Adrenal gland (tissue), 12 donors: ENCODE measurements around the gene RETREG1. TPM values are rescaled to one million over a fixed set of nuclear protein-coding genes. Genes with fewer than 3 reads are reported as not detected.

ENCODE experiments used
- DNase-seq, 7 donors: peaks; one replicate each; pipeline ENCODE4 v3.0.0-alpha.2; 2019 to 2020
- H3K27ac ChIP-seq, 5 donors: fragments of 200-600 bp; sonication (generic) in 4 of 5; 1 replicate in 3 of 5; 2 replicates in 2 of 5; pipeline versions ENCODE4 v1.5.1 to v1.8.0; 2016 to 2020; ENCODE audit warnings: mild to moderate bottlenecking in 1 of 5
- H3K27me3 ChIP-seq: fragments of 200-600 bp; 2 replicates; pipeline ENCODE4 v1.8.0; 2021
- H3K36me3 ChIP-seq, 2 donors: fragments of 200-600 bp; replicated peaks in 1 of 2; 1 replicate in 1 of 2; 2 replicates in 1 of 2; pipeline versions ENCODE4 v1.5.1 to v1.8.0; 2018 to 2022
- H3K4me1 ChIP-seq, 2 donors: fragments of 200-600 bp; replicated peaks in 1 of 2; 1 replicate in 1 of 2; 2 replicates in 1 of 2; pipeline versions ENCODE4 v1.5.1 to v1.8.0; 2018 to 2021
- H3K4me3 ChIP-seq, 4 donors: fragments of 200-600 bp; sonication (generic) in 3 of 4; one replicate each; pipeline ENCODE4 v1.5.1; 2016 to 2018
- H3K9me3 ChIP-seq, 3 donors: fragments of 200-600 bp; sonication (generic) in 1 of 3; replicated peaks in 1 of 3; 1 replicate in 2 of 3; 2 replicates in 1 of 3; pipeline versions ENCODE4 v1.5.1 to v1.8.0; 2016 to 2021
- POLR2A ChIP-seq, 2 donors: fragments of 450-650 bp; IDR thresholded peaks; one replicate each; pipeline ENCODE4 v1.6.1; 2017; ENCODE audit warnings: antibody characterized with exemption in 2 of 2, mild to moderate bottlenecking in 2 of 2, moderate library complexity in 1 of 2
- WGBS, 4 donors: extraction: QIAGEN DNeasy Blood & Tissue Kit in 2 of 4; methylation state at CpG; one replicate each; pipeline versions ENCODE4 v1.1.5 to v1.1.7; 2013 to 2017; 5-methylcytosine and 5-hydroxymethylcytosine counted together
- intact Hi-C, 2 donors: fragments of 100-400 bp; cut with DNase I; formaldehyde crosslinking; loops; one replicate each; pipeline versions ENCODE4 v1.14.1 to v1.15.0; 2022 to 2023
- polyA plus RNA-seq, 3 donors: library from polyadenylated mRNA; stranded (reverse); fragments of 200-250 nt in 2 of 3; fragments of 350-450 nt in 1 of 3; fragmentation: Illumina TruSeq in 1 of 3; extraction: RNeasy Lipid Tissue Mini Kit (QIAGEN cat#74804) in 1 of 3; gene quantifications; one replicate each; pipeline ENCODE4 v1.2.3, GENCODE V29; 2013 to 2014
- small RNA-seq, 2 donors: library from RNA; depleted of rRNA; stranded (forward); fragments of <200 nt; gene quantifications; one replicate each; pipeline ENCODE3, GENCODE V24; 2016
- total RNA-seq, 9 donors: library from RNA; depleted of rRNA in 4 of 9; stranded (reverse); fragments of >200 nt in 4 of 9; fragments of 120-200 nt in 1 of 9; fragmentation: NEBNext Ultra II Directional in 1 of 9; extraction: Animal tissue kit (Norgen Biotek cat#: 25700) in 1 of 9; gene quantifications; one replicate each; pipeline versions ENCODE4 v1.1.0 to v1.2.4, GENCODE V29; 2013 to 2023
- TF ChIP-seq, protein P1 (sequence below), 6 experiments: fragments of 450-650 bp in 4 of 6; fragments of 200-600 bp in 2 of 6; sonication (generic) in 1 of 6; IDR thresholded peaks; 1 replicate in 5 of 6; 2 replicates in 1 of 6; pipeline versions ENCODE4 v1.5.1 to v1.8.0; 2016 to 2021; ENCODE audit warnings: antibody characterized with exemption in 6 of 6, mild to moderate bottlenecking in 2 of 6, moderate library complexity in 1 of 6
- donor health status: healthy with polysubstance abuse.
- donor health status: Bipolar disorder and iron deficiency.
- donor health status: DM: yes; HTN: yes; CAD: no.
- donor health status: DM: no; HTN: no; CAD: no.
- donor health status: DM: no; HTN: no; CAD: no.
- donor health status: DM: yes; HTN: yes; CAD: no.

RETREG1 gene
- total and polyA plus RNA-seq, 12 donors = 0.06 to 5.9 (median 2.1) TPM

DNA sequence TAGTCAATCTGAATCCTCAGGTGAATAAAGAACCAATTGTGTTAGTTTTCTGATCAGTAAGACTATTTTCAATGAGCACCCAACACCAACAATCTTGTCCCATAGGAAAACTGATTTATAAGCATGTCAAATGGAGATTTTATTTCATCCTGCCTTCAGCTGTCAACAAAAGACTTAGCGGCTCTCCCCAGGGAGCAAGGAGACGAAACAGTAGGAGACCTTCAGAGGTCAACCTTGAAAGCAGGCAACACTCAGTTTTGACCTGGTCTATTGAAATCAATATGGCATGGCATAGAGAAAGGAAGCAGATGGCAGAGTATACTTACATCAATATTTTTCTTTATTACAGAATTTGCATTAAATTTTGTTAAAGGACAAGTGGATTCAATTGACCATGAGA, 185.3 kb downstream of the RETREG1 start:
- no peak overlapping the region for H3K4me3 ChIP-seq
- H3K27me3 ChIP-seq = no peaks in the 10 kb centered on the region
- no peaks in the 10 kb centered on the region for H3K36me3 ChIP-seq
- TF ChIP-seq, protein P1, sequence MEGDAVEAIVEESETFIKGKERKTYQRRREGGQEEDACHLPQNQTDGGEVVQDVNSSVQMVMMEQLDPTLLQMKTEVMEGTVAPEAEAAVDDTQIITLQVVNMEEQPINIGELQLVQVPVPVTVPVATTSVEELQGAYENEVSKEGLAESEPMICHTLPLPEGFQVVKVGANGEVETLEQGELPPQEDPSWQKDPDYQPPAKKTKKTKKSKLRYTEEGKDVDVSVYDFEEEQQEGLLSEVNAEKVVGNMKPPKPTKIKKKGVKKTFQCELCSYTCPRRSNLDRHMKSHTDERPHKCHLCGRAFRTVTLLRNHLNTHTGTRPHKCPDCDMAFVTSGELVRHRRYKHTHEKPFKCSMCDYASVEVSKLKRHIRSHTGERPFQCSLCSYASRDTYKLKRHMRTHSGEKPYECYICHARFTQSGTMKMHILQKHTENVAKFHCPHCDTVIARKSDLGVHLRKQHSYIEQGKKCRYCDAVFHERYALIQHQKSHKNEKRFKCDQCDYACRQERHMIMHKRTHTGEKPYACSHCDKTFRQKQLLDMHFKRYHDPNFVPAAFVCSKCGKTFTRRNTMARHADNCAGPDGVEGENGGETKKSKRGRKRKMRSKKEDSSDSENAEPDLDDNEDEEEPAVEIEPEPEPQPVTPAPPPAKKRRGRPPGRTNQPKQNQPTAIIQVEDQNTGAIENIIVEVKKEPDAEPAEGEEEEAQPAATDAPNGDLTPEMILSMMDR (IDR thresholded peaks at IDR 0.05) = no peak
- TF ChIP-seq POLR2A (IDR thresholded peaks at IDR 0.05) = no peak
- 41 to 49% (median 43%) methylated on average over 2 of the region's 2 CpGs for WGBS, 4 donors
- no peaks in the 10 kb centered on the region for H3K9me3 ChIP-seq
- no peak for DNase-seq
- no peaks in the 10 kb centered on the region for H3K4me1 ChIP-seq
- intact Hi-C loops = no loop called here
- H3K27ac ChIP-seq = no peak overlapping the region

DNA sequence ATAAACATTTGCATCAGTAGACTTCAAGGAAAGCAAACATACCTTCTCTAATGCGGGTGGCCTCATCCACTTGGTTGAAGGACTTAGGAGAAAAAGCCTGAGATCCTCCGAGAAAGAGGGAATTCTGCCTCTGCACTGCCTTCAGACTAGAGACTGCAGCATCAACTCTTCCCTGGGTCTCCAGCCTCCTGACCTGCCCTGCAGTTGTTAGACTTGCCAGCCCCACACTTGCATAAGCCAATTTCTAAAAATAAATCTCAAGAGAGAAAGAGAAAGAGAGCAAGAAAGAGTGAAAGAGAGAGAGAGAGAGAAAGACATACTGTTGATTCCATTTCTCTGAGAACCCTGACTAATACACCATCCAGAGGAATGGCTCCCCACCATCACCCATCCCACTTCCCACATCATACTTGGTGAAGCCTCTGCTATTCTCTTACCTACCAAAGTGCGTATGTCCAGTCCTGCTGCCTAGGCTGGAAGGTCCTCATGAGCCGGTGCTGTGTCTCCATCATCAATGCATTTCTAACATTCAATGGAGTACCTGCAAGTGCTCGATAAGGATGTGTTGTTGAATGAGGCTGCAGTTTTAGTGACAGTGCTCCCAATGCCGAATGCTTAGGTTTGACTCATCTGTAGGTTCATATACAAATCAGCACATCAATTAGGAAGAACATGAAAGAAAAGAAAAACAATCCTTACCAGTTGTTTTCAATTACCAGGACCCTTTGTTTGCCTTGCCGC, 186.3 kb downstream of the RETREG1 start:
- 84 to 87% (median 85%) methylated on average over 7 of the region's 7 CpGs for WGBS, 4 donors
- intact Hi-C loops = no loop called here
- H3K4me3 ChIP-seq = no peak overlapping the region

DNA sequence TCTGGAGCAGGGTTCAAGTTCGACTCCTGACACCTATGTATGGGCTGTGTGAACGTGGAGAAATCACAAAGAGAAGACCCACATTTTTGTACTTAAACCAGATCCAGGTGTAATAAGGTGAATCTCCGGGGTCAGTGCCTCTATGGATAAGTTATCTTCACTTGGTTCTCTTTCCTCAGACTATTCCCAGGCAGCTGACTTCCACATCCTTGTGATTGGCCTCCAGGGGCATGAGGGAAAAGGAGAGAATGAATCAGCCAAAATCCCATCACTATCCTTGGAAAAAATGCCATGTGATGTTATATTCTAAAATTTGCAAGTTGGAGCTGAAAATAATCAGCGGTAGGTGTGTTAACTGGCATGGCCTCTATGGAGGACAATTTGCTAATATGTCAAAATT, 188.4 kb downstream of the RETREG1 start:
- H3K36me3 ChIP-seq = no peaks in the 10 kb centered on the region
- H3K9me3 ChIP-seq = no peaks in the 10 kb centered on the region
- no peaks in the 10 kb centered on the region for H3K4me1 ChIP-seq
- intact Hi-C loops = no loop called here
- H3K4me3 ChIP-seq = no peak overlapping the region
- no peak for DNase-seq
- WGBS, 4 donors = 74 to 82% (median 78%) methylated on average over 4 of the region's 4 CpGs
- TF ChIP-seq, protein P1 (IDR thresholded peaks at IDR 0.05) = no peak
- no peak for TF ChIP-seq POLR2A (IDR thresholded peaks at IDR 0.05)
- no peak overlapping the region for H3K27ac ChIP-seq
- H3K27me3 ChIP-seq = no peaks in the 10 kb centered on the region

More for the DNA sequence above, 186.3 kb downstream of the RETREG1 start:
- TF ChIP-seq, protein P1 (IDR thresholded peaks at IDR 0.05) = no peak
- TF ChIP-seq POLR2A (IDR thresholded peaks at IDR 0.05) = no peak
- DNase-seq = no peak
- no peaks in the 10 kb centered on the region for H3K36me3 ChIP-seq
- no peaks in the 10 kb centered on the region for H3K9me3 ChIP-seq
- H3K27me3 ChIP-seq = no peaks in the 10 kb centered on the region
- no peaks in the 10 kb centered on the region for H3K4me1 ChIP-seq
- no peak overlapping the region for H3K27ac ChIP-seq

- no peak for TF ChIP-seq POLR2A (IDR thresholded peaks at IDR 0.05)
- TF ChIP-seq, protein P1 (IDR thresholded peaks at IDR 0.05) = no peak
- Histone ChIP-seq H3K27me3 (no peaks in the 10 kb centered on the region), H3K4me3 (no peak overlapping the region), H3K36me3 (no peaks in the 10 kb centered on the region), H3K9me3 (no peaks in the 10 kb centered on the region), H3K4me1 (no peaks in the 10 kb centered on the region), H3K27ac (no peak overlapping the region)
- DNase-seq = no peak
- WGBS, 4 donors = 40 to 56% (median 45%) methylated on average over 9 to 11 of the region's 11 CpGs
- intact Hi-C loops = no loop called here
These were observed 189.2 kb downstream of the RETREG1 start for GRCh38 chr5:16427587-16427986.

Small RNAs within 50 kb of the gene (small RNA-seq; reads per million reads assigned to genes)
- gene RF00019 = 0 reads per million in 2 donors

Other genes with a start within 250 kb of the RETREG1 start
- 10 to 100 TPM in 8 of 9 donors, 1 to 10 TPM in 1; 9.2 to 41.3 (median 23.1) TPM for gene ZNF622, start 151.2 kb downstream of the RETREG1 start, total RNA-seq
- 10 to 100 TPM; 10.0 to 33.5 (median 12.6) TPM for gene ZNF622, start 151.2 kb downstream of the RETREG1 start, polyA plus RNA-seq